HG03039 (cell line): ENCODE measurements around the gene ULK4.
"Not testable (repeated sequence)": the region's sequence is repeated elsewhere in the genome, so short reads cannot be mapped to it uniquely, and the experiment has no call there.

ENCODE experiments used
- ATAC-seq: cut with Tn5 transposase; IDR thresholded peaks from one replicate; pipeline ENCODE4 v1.9.1; 2021; ENCODE audit warnings: mild to moderate bottlenecking, moderate library complexity; ENCODE audit not compliant: unreplicated experiment

The ULK4 gene

GRCh38 chr3:41695806-41696205 lies 266.1 kb downstream of the ULK4 start:
- ATAC-seq: not testable (repeated sequence)

GRCh38 chr3:41693799-41694198 lies 268.1 kb downstream of the ULK4 start:
- no peak for ATAC-seq

- ATAC-seq: no peak
Measured at GRCh38 chr3:41690766-41691563, 270.9 kb downstream of the ULK4 start.

- no peak for ATAC-seq
Measured at GRCh38 chr3:41688595-41689380, 273.1 kb downstream of the ULK4 start.

- ATAC-seq: no peak
Measured at GRCh38 chr3:41684797-41685735, 276.8 kb downstream of the ULK4 start.

GRCh38 chr3:41683666-41684350 lies 278.1 kb downstream of the ULK4 start:
- no peak for ATAC-seq

- no peak for ATAC-seq
Measured at GRCh38 chr3:41682996-41683395, 278.9 kb downstream of the ULK4 start.

- no peak for ATAC-seq
Measured at GRCh38 chr3:41682382-41682781, 279.5 kb downstream of the ULK4 start.

- no peak for ATAC-seq
Measured at GRCh38 chr3:41681479-41681878, 280.4 kb downstream of the ULK4 start.

- no peak for ATAC-seq
Measured at GRCh38 chr3:41679374-41679773, 282.5 kb downstream of the ULK4 start.

GRCh38 chr3:41675102-41675501 lies 286.8 kb downstream of the ULK4 start:
- not testable (repeated sequence) for ATAC-seq

GRCh38 chr3:41674449-41674848 lies 287.5 kb downstream of the ULK4 start:
- no peak for ATAC-seq

- ATAC-seq: no peak
Measured at GRCh38 chr3:41673650-41674049, 288.3 kb downstream of the ULK4 start.

GRCh38 chr3:41668379-41668778 lies 293.5 kb downstream of the ULK4 start:
- no peak for ATAC-seq

GRCh38 chr3:41662288-41662687 lies 299.6 kb downstream of the ULK4 start:
- ATAC-seq: no peak

- no peak for ATAC-seq
Measured at GRCh38 chr3:41661796-41662195, 300.1 kb downstream of the ULK4 start.

- no peak for ATAC-seq
Measured at GRCh38 chr3:41660510-41660909, 301.4 kb downstream of the ULK4 start.

- no peak for ATAC-seq
Measured at GRCh38 chr3:41653571-41654239, 308.2 kb downstream of the ULK4 start.

- ATAC-seq: no peak
Measured at GRCh38 chr3:41652931-41653330, 309.0 kb downstream of the ULK4 start.

- no peak for ATAC-seq
Measured at GRCh38 chr3:41652506-41652905, 309.4 kb downstream of the ULK4 start.
